ENCODE data around the gene FGF19.

The FGF19 gene

GRCh38 chr11:69669486-69669885, 34.3 kb downstream of the FGF19 start:
- no peak for DNase-seq

- DNase-seq = no peak
Measured at GRCh38 chr11:69667619-69668604, 35.9 kb downstream of the FGF19 start.

- DNase-seq = no peak
Measured at GRCh38 chr11:69666752-69667536, 36.9 kb downstream of the FGF19 start.

- no peak for DNase-seq
Measured at GRCh38 chr11:69666261-69666660, 37.6 kb downstream of the FGF19 start.

- no peak for DNase-seq
Measured at GRCh38 chr11:69665669-69666068, 38.2 kb downstream of the FGF19 start.

GRCh38 chr11:69664901-69665300, 38.9 kb downstream of the FGF19 start:
- no peak for DNase-seq

GRCh38 chr11:69664103-69664775, 39.6 kb downstream of the FGF19 start:
- DNase-seq = no peak

- DNase-seq = no peak
Measured at GRCh38 chr11:69663326-69663725, 40.5 kb downstream of the FGF19 start.

GRCh38 chr11:69662806-69663205, 41.0 kb downstream of the FGF19 start:
- DNase-seq = no peak

- no peak for DNase-seq
Measured at GRCh38 chr11:69662021-69662698, 41.7 kb downstream of the FGF19 start.

- no peak for DNase-seq
Measured at GRCh38 chr11:69661413-69661715, 42.5 kb downstream of the FGF19 start.

- DNase-seq = no peak
Measured at GRCh38 chr11:69660001-69660500, 43.8 kb downstream of the FGF19 start.

GRCh38 chr11:69659591-69659990, 44.2 kb downstream of the FGF19 start:
- DNase-seq = no peak

GRCh38 chr11:69658626-69659450, 45.0 kb downstream of the FGF19 start:
- no peak for DNase-seq

- DNase-seq = peak; percentile 63
Measured at GRCh38 chr11:69657911-69658625, 45.8 kb downstream of the FGF19 start.

- no peak for DNase-seq
Measured at GRCh38 chr11:69657456-69657910, 46.3 kb downstream of the FGF19 start.

GRCh38 chr11:69656536-69657455, 47.0 kb downstream of the FGF19 start:
- no peak for DNase-seq

GRCh38 chr11:69655479-69656428, 48.1 kb downstream of the FGF19 start:
- DNase-seq = no peak
